Measurements from ENCODE around the gene MOCS2. TPM values are rescaled to one million over a fixed set of nuclear protein-coding genes. Genes with fewer than 3 reads are reported as not detected.

Gene MOCS2
- total and polyA plus RNA-seq, 2 of the 8 experiments (the other 6 are each of a cell fraction or from before 2014, with no cell fraction given), result 6.7 to 16.1 TPM

GRCh38 chr5:53073348-53073747, 36.2 kb downstream of the MOCS2 start:
- TF ChIP-seq BACH1 (IDR thresholded peaks at IDR 0.05; ENCODE audit: low read length), result no peak
- WGBS, 2 experiments (ENCODE audit: extremely low coverage in 1 of 2, insufficient coverage in 1 of 2, insufficient read length in 1 of 2, insufficient replicate concordance in 2 of 2, low coverage in 1 of 2, low lambda C conversion rate in 2 of 2, missing lambda C conversion rate in 1 of 2), result 89% methylated on average over 2 of the region's 2 CpGs; no CpG with 5 or more reads in 1 of the 2 experiments

More at GRCh38 chr5:53073348-53073747, 36.2 kb downstream of the MOCS2 start:
- FAIRE-seq (no peak), DNase-seq (ENCODE audit: low read depth in 1 of 2, low spot score in 2 of 2) (no peak)
- Histone ChIP-seq H3K27me3 (replicated peaks in 1 of 4; ENCODE audit: control insufficient read depth in 3 of 4, extremely low read depth in 1 of 4, insufficient read depth in 3 of 4, low read length in 3 of 4) (no peaks in the 10 kb centered on the region), H3K27ac (ENCODE audit: low read depth, low read length) (no peak overlapping the region), H2AFZ (ENCODE audit: low read length) (no peak overlapping the region), H3K9ac (replicated peaks in 1 of 4; ENCODE audit: extremely low read depth in 1 of 4, low read depth in 3 of 4, low read length in 3 of 4) (no peak overlapping the region), H4K5ac (ENCODE audit: insufficient read length, low read depth, low read length) (no peak overlapping the region), H3K79me1 (ENCODE audit: low read depth, low read length) (no peaks in the 10 kb centered on the region), H4K91ac (replicated peaks; ENCODE audit: insufficient read length, low read length) (no peak overlapping the region), H3K4me2 (ENCODE audit: insufficient read depth in 1 of 2, low read depth in 2 of 2, low read length in 2 of 2) (no peak overlapping the region), H3K9me3 (ENCODE audit: insufficient read depth in 2 of 2, low read depth in 1 of 2, low read length in 1 of 2) (no peaks in the 10 kb centered on the region), H2BK12ac (ENCODE audit: low read depth, low read length) (no peak overlapping the region), H4K20me1 (replicated peaks in 1 of 2; ENCODE audit: control insufficient read depth in 1 of 2, insufficient read depth in 2 of 2, low read length in 2 of 2) (no peaks in the 10 kb centered on the region), H3K4me1 (replicated peaks in 1 of 4; ENCODE audit: control insufficient read depth in 3 of 4, insufficient read depth in 4 of 4, low read length in 3 of 4) (no peaks in the 10 kb centered on the region), H3K14ac (ENCODE audit: insufficient read length) (no peak overlapping the region), H2BK120ac (replicated peaks; ENCODE audit: low read depth, low read length) (no peak overlapping the region), H3K56ac (replicated peaks; ENCODE audit: insufficient read length, low read depth, low read length) (no peak overlapping the region), H3K4ac (replicated peaks; ENCODE audit: insufficient read length, low read depth, low read length) (no peak overlapping the region), H2AK5ac (ENCODE audit: low read depth, low read length) (no peak overlapping the region), H3K23ac (ENCODE audit: insufficient read length) (no peak overlapping the region), H3K18ac (ENCODE audit: extremely low read depth, low read length) (no peak overlapping the region), H3K23me2 (ENCODE audit: low read depth, low read length) (no peaks in the 10 kb centered on the region), H3K79me2 (ENCODE audit: control insufficient read depth in 1 of 2, insufficient read depth in 2 of 2, low read length in 2 of 2) (no peaks in the 10 kb centered on the region), H3K36me3 (ENCODE audit: control insufficient read depth in 2 of 4, insufficient read depth in 4 of 4, low read length in 3 of 4) (peaks cover 0 to 9% (median 3%) of the 10 kb centered on the region in 4 experiments; a peak in 2 of 8 replicates), H2BK5ac (ENCODE audit: low read depth, low read length) (no peak overlapping the region), H2BK15ac (ENCODE audit: low read length) (no peak overlapping the region), H2BK20ac (ENCODE audit: low read length) (no peak overlapping the region), H4K8ac (ENCODE audit: extremely low read depth, insufficient read depth, low read length) (no peak overlapping the region), H3K4me3 (ENCODE audit: extremely low read depth in 1 of 4, insufficient read depth in 2 of 4, low read depth in 3 of 4, low read length in 4 of 4) (no peak overlapping the region)
- ChIA-PET POLR2A (ENCODE audit: partially characterized antibody) (no interaction called here), CTCF (ENCODE audit: partially characterized antibody) (interaction anchor here (0.6 to 2.6 kb wide), 4 partner anchors 18 to 125 kb away, joined by 3 to 10 read pairs (median 4); no protein-coding TSS in a partner anchor)
